CD4-positive, alpha-beta T cell treated with Interleukin-17A for 1 hour (primary cell): ENCODE data around the gene MYH7.

ENCODE experiments used
- DNase-seq: peaks from one replicate; pipeline ENCODE4 v3.0.0-alpha.2; 2020

MYH7 gene

GRCh38 chr14:23365732-23366425 lies 69.6 kb downstream of the MYH7 start:
- no peak for DNase-seq

GRCh38 chr14:23365036-23365731 lies 70.3 kb downstream of the MYH7 start, which contains the start of gene EFS:
Gene EFS (minus strand): TSS chr14:23365172. CDS start chr14:23365025, 147 bp downstream.
- DNase-seq, result no peak

- DNase-seq, result no peak
These were observed 71.1 kb downstream of the MYH7 start for GRCh38 chr14:23364164-23365035.
